ENCODE measurements around the gene ADGRG1.

DNA sequence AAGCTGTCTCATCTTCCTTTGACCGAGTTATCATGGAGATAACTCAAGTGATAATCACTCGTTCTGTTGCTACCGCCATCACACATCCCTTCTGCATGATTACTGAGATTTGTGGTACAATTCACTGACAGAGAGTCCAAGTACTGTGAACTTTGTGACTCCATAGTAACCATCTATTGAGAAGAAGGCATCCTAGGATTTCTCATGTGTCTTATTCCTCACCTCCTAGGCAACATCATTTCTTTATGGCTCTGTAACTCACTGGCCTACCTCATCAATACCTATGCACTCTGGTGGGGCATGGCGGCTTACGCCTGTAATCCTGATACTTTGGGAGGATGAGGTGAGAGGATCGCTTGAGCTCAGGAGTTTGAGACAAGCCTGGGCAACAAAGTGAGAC is 85.6 kb downstream of the ADGRG1 start:
- TF ChIP-seq, protein P1, sequence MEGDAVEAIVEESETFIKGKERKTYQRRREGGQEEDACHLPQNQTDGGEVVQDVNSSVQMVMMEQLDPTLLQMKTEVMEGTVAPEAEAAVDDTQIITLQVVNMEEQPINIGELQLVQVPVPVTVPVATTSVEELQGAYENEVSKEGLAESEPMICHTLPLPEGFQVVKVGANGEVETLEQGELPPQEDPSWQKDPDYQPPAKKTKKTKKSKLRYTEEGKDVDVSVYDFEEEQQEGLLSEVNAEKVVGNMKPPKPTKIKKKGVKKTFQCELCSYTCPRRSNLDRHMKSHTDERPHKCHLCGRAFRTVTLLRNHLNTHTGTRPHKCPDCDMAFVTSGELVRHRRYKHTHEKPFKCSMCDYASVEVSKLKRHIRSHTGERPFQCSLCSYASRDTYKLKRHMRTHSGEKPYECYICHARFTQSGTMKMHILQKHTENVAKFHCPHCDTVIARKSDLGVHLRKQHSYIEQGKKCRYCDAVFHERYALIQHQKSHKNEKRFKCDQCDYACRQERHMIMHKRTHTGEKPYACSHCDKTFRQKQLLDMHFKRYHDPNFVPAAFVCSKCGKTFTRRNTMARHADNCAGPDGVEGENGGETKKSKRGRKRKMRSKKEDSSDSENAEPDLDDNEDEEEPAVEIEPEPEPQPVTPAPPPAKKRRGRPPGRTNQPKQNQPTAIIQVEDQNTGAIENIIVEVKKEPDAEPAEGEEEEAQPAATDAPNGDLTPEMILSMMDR (IDR thresholded peaks at IDR 0.05) = no peak
- TF ChIP-seq POLR2A (IDR thresholded peaks at IDR 0.05) (no peak), POLR2AphosphoS5 (IDR thresholded peaks at IDR 0.05; ENCODE audit: insufficient read depth in 1 of 2, low read depth in 1 of 2) (no peak)

Data from vagina (tissue), 2 donors.